ENCODE measurements around the gene DGKI.

GRCh38 chr7:137879357-137880158 lies 32.8 kb upstream of the DGKI start:
- TF ChIP-seq BHLHE40 (IDR thresholded peaks at IDR 0.05; ENCODE audit: borderline replicate concordance), result no peak
- no peak for TF ChIP-seq SP1 (IDR thresholded peaks at IDR 0.05)
- TF ChIP-seq HDGF (IDR thresholded peaks at IDR 0.05; ENCODE audit: borderline replicate concordance), result no peak
- no peak for TF ChIP-seq FOXM1 (IDR thresholded peaks at IDR 0.05; ENCODE audit: borderline replicate concordance)
- TF ChIP-seq CTBP1 (IDR thresholded peaks at IDR 0.05; ENCODE audit: borderline replicate concordance), result no peak
